ELR (cell line): ENCODE measurements around the gene ECM1.

ENCODE experiments used
- DNase-seq: peaks from one replicate; pipeline ENCODE4 v3.0.0-alpha.2; 2015; ENCODE audit warnings: low read depth

Gene ECM1

GRCh38 chr1:150512846-150513245 is 4.9 kb downstream of the ECM1 start:
- no peak for DNase-seq

- peak; percentile 57 for DNase-seq
Observed at GRCh38 chr1:150513351-150513791, 5.5 kb downstream of the ECM1 start.

- DNase-seq = no peak
Observed at GRCh38 chr1:150514260-150514659, 6.4 kb downstream of the ECM1 start.

- DNase-seq = no peak
Observed at GRCh38 chr1:150514913-150515327, 7.0 kb downstream of the ECM1 start.

GRCh38 chr1:150515328-150516049 is 7.6 kb downstream of the ECM1 start, which contains the start of gene FALEC:
Gene FALEC, plus strand, starts transcription at chr1:150515752.
- DNase-seq = peak; percentile 97

GRCh38 chr1:150516050-150516591 is 8.2 kb downstream of the ECM1 start:
- DNase-seq = peak; percentile 42

GRCh38 chr1:150516616-150517015 is 8.7 kb downstream of the ECM1 start:
- no peak for DNase-seq

GRCh38 chr1:150521196-150521968 is 13.5 kb downstream of the ECM1 start:
- DNase-seq = no peak

GRCh38 chr1:150525348-150525747 is 17.4 kb downstream of the ECM1 start:
- no peak for DNase-seq

- peak; percentile 85 for DNase-seq
Observed at GRCh38 chr1:150528196-150528595, 20.3 kb downstream of the ECM1 start.

GRCh38 chr1:150529017-150529416 is 21.1 kb downstream of the ECM1 start:
- DNase-seq = peak; percentile 46

GRCh38 chr1:150530491-150531159 is 22.7 kb downstream of the ECM1 start:
- no peak for DNase-seq

GRCh38 chr1:150532860-150533259 is 25.0 kb downstream of the ECM1 start:
- DNase-seq = no peak

- DNase-seq = no peak
Observed at GRCh38 chr1:150534002-150534401, 26.1 kb downstream of the ECM1 start.

GRCh38 chr1:150535511-150536287 is 27.8 kb downstream of the ECM1 start:
- peak; percentile 59 for DNase-seq

GRCh38 chr1:150536836-150537731 is 29.2 kb downstream of the ECM1 start:
- no peak for DNase-seq

- DNase-seq = peak; percentile 65
Observed at GRCh38 chr1:150537732-150538684, 30.1 kb downstream of the ECM1 start.

- DNase-seq = no peak
Observed at GRCh38 chr1:150543500-150544143, 35.7 kb downstream of the ECM1 start.

- no peak for DNase-seq
Observed at GRCh38 chr1:150544204-150544603, 36.3 kb downstream of the ECM1 start.
